ENCODE results near the gene FICD.

FICD gene

GRCh38 chr12:108518716-108519496, 3.8 kb downstream of the FICD start:
- no peak for DNase-seq (ENCODE audit: low read depth, low spot score)
- no peak overlapping the region for H3K27ac ChIP-seq
- H3K9me3 ChIP-seq (ENCODE audit: low read depth, low read length): no peaks in the 10 kb centered on the region
- TF ChIP-seq EZH2 (IDR thresholded peaks at IDR 0.05): no peak
- TF ChIP-seq FOXP2 (optimal IDR thresholded peaks at IDR 0.05; ENCODE audit: control extremely low read depth, extremely low read length, insufficient read depth): no peak
- TF ChIP-seq POLR2AphosphoS5 (IDR thresholded peaks at IDR 0.05; ENCODE audit: borderline replicate concordance, low read depth, low read length): no peak
- no peak overlapping the region for H3K9ac ChIP-seq (ENCODE audit: insufficient read length)
- peaks cover 56% of the 10 kb centered on the region for H3K36me3 ChIP-seq (ENCODE audit: insufficient read depth, low read length)
- H3K4me3 ChIP-seq: no peak overlapping the region

DNA sequence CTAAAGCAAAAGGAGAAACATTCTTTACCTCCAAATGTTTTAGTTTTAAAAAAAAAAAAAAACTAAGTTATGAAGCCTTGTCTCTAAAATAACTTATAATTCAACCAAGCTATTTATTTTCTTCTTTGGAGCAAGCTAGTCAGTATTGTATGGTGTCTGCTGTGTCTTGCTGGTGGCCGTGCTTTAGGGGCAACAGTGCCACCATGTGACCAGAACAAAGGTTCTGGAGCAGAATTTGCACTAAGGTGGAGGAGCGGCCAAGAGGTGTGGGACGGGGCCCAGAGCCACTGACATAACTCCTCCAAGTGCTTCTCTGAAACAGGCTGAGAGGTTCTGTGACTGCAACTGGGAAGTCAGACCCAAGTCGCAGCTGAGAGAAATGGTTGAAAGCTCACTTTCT, 4.5 kb downstream of the FICD start:
- no peak for TF ChIP-seq POLR2AphosphoS5 (IDR thresholded peaks at IDR 0.05; ENCODE audit: borderline replicate concordance, low read depth, low read length)
- TF ChIP-seq EZH2 (IDR thresholded peaks at IDR 0.05): no peak
- no peak for TF ChIP-seq FOXP2 (optimal IDR thresholded peaks at IDR 0.05; ENCODE audit: control extremely low read depth, extremely low read length, insufficient read depth)
- Histone ChIP-seq H3K4me3 (no peak overlapping the region), H3K36me3 (ENCODE audit: insufficient read depth, low read length) (peaks cover 63% of the 10 kb centered on the region), H3K27ac (no peak overlapping the region), H3K9me3 (ENCODE audit: low read depth, low read length) (no peaks in the 10 kb centered on the region), H3K9ac (ENCODE audit: insufficient read length) (no peak overlapping the region)
- DNase-seq (ENCODE audit: low read depth, low spot score): no peak

- H3K4me3 ChIP-seq: no peak overlapping the region
- TF ChIP-seq EZH2 (IDR thresholded peaks at IDR 0.05) (no peak), POLR2AphosphoS5 (IDR thresholded peaks at IDR 0.05; ENCODE audit: borderline replicate concordance, low read depth, low read length) (no peak), FOXP2 (optimal IDR thresholded peaks at IDR 0.05; ENCODE audit: control extremely low read depth, extremely low read length, insufficient read depth) (no peak)
- no peak for DNase-seq (ENCODE audit: low read depth, low spot score)
- H3K27ac ChIP-seq: no peak overlapping the region
- no peak overlapping the region for H3K9ac ChIP-seq (ENCODE audit: insufficient read length)
- H3K36me3 ChIP-seq (ENCODE audit: insufficient read depth, low read length): peaks cover 98% of the 10 kb centered on the region
- H3K9me3 ChIP-seq (ENCODE audit: low read depth, low read length): no peaks in the 10 kb centered on the region
Observed at GRCh38 chr12:108523365-108523764, 8.3 kb downstream of the FICD start.

DNA sequence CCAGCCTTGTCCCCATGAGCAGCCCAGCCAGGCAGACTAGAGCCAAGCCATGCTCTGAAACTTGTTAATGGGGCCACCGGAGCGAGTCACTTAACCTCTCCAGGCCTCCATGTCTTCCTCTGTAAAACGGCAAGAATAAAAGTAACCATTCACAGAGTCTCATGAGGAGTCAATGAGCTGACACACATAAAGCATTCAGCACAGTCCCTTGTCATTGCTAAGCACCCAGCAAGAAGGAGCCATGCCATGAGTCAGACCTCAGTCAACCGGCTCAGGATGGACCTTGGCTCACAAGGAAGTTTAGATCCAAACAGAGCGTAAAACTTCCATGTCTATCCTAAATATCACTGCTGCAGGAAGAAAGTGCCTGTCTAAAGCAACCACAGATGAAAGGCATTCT, 10.6 kb downstream of the FICD start:
- Histone ChIP-seq H3K9ac (ENCODE audit: insufficient read length) (no peak overlapping the region), H3K9me3 (ENCODE audit: low read depth, low read length) (no peaks in the 10 kb centered on the region), H3K36me3 (ENCODE audit: insufficient read depth, low read length) (peaks cover 97% of the 10 kb centered on the region), H3K27ac (no peak overlapping the region), H3K4me3 (no peak overlapping the region)
- no peak for DNase-seq (ENCODE audit: low read depth, low spot score)
- no peak for TF ChIP-seq POLR2AphosphoS5 (IDR thresholded peaks at IDR 0.05; ENCODE audit: borderline replicate concordance, low read depth, low read length)
- TF ChIP-seq FOXP2 (optimal IDR thresholded peaks at IDR 0.05; ENCODE audit: control extremely low read depth, extremely low read length, insufficient read depth): no peak

DNA sequence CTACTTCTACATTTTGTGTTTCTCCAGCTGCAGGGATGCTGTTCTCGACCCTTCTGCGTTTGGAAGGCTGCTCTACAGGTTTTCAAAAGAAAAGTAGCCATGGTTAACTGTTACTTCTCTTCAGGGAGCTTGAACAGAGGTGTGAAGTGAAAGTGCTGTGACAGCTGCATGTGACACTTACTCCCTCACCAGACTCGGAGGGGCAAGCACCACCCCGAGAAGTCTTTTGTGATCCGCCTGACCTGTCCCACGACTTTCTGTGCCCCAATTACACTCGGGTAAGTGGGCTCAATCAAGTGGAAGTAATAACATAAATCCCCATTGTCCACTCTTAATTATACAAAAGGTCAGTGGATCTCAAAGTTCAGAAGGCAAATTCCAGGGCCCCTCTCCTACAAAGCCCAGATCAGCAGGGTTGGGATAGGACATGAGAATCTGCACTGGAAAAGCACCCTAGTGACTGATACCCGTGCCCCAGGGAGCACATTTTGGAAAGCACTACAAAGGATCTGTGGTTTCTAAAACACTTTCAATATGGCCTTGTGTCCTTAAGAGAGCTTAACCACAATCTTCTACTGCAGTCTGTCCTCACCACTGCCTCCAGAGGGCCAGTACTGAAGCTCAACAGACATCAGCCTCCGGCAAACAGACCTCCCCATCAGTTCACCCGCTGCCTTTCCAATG, 11.5 kb downstream of the FICD start:
- no peaks in the 10 kb centered on the region for H3K9me3 ChIP-seq (ENCODE audit: low read depth, low read length)
- DNase-seq (ENCODE audit: low read depth, low spot score): no peak
- H3K36me3 ChIP-seq (ENCODE audit: insufficient read depth, low read length): peaks cover 97% of the 10 kb centered on the region
- H3K27ac ChIP-seq: no peak overlapping the region
- H3K4me3 ChIP-seq: no peak overlapping the region
- TF ChIP-seq FOXP2 (optimal IDR thresholded peaks at IDR 0.05; ENCODE audit: control extremely low read depth, extremely low read length, insufficient read depth): no peak
- no peak for TF ChIP-seq EZH2 (IDR thresholded peaks at IDR 0.05)
- no peak overlapping the region for H3K9ac ChIP-seq (ENCODE audit: insufficient read length)

- Histone ChIP-seq H3K36me3 (ENCODE audit: insufficient read depth, low read length) (peaks cover 97% of the 10 kb centered on the region), H3K9ac (ENCODE audit: insufficient read length) (no peak overlapping the region), H3K4me3 (no peak overlapping the region), H3K27ac (no peak overlapping the region), H3K9me3 (ENCODE audit: low read depth, low read length) (no peaks in the 10 kb centered on the region)
- no peak for DNase-seq (ENCODE audit: low read depth, low spot score)
- TF ChIP-seq EZH2 (IDR thresholded peaks at IDR 0.05) (no peak), POLR2AphosphoS5 (IDR thresholded peaks at IDR 0.05; ENCODE audit: borderline replicate concordance, low read depth, low read length) (no peak), FOXP2 (optimal IDR thresholded peaks at IDR 0.05; ENCODE audit: control extremely low read depth, extremely low read length, insufficient read depth) (no peak)
Observed at GRCh38 chr12:108527166-108527496, 12.1 kb downstream of the FICD start.

GRCh38 chr12:108530161-108530560, 15.1 kb downstream of the FICD start:
- Histone ChIP-seq H3K9me3 (ENCODE audit: low read depth, low read length) (no peaks in the 10 kb centered on the region), H3K9ac (ENCODE audit: insufficient read length) (no peak overlapping the region), H3K4me3 (no peak overlapping the region), H3K27ac (no peak overlapping the region), H3K36me3 (ENCODE audit: insufficient read depth, low read length) (peaks cover 88% of the 10 kb centered on the region)
- DNase-seq (ENCODE audit: low read depth, low spot score): no peak
- TF ChIP-seq FOXP2 (optimal IDR thresholded peaks at IDR 0.05; ENCODE audit: control extremely low read depth, extremely low read length, insufficient read depth): no peak
- no peak for TF ChIP-seq POLR2AphosphoS5 (IDR thresholded peaks at IDR 0.05; ENCODE audit: borderline replicate concordance, low read depth, low read length)
- TF ChIP-seq EZH2 (IDR thresholded peaks at IDR 0.05): no peak

GRCh38 chr12:108531929-108532848, 17.1 kb downstream of the FICD start:
- H3K36me3 ChIP-seq (ENCODE audit: insufficient read depth, low read length): peaks cover 88% of the 10 kb centered on the region
- no peak overlapping the region for H3K4me3 ChIP-seq
- no peak overlapping the region for H3K9ac ChIP-seq (ENCODE audit: insufficient read length)
- H3K27ac ChIP-seq: no peak overlapping the region; the same call in 1 of the 2 replicates
- peak; percentile 28; the same call in 1 of the 2 replicates for TF ChIP-seq POLR2AphosphoS5 (IDR thresholded peaks at IDR 0.05; ENCODE audit: borderline replicate concordance, low read depth, low read length)
- no peak for TF ChIP-seq FOXP2 (optimal IDR thresholded peaks at IDR 0.05; ENCODE audit: control extremely low read depth, extremely low read length, insufficient read depth)
- DNase-seq (ENCODE audit: low read depth, low spot score): no peak
- H3K9me3 ChIP-seq (ENCODE audit: low read depth, low read length): no peaks in the 10 kb centered on the region

All from SK-N-MC (cell line).